HuH-7.5 (cell line): Measurements from ENCODE around the gene KDM2A.

Experiments used
- DNase-seq: peaks from one replicate; pipeline ENCODE4 v3.0.0; 2011; ENCODE audit warnings: low spot score

The KDM2A gene

GRCh38 chr11:67284811-67285540 is 165.9 kb downstream of the KDM2A start:
- no peak for DNase-seq

GRCh38 chr11:67285541-67286498 is 166.8 kb downstream of the KDM2A start:
- no peak for DNase-seq

GRCh38 chr11:67286621-67287333 is 167.7 kb downstream of the KDM2A start:
- no peak for DNase-seq

- no peak for DNase-seq
Observed at GRCh38 chr11:67287355-67288197, 168.5 kb downstream of the KDM2A start.

- no peak for DNase-seq
Observed at GRCh38 chr11:67288198-67288451, 169.1 kb downstream of the KDM2A start.

GRCh38 chr11:67288452-67289225 is 169.6 kb downstream of the KDM2A start:
- DNase-seq: peak; percentile 100

- DNase-seq: no peak
Observed at GRCh38 chr11:67289226-67289650, 170.2 kb downstream of the KDM2A start, which contains the start of gene ANKRD13D. Gene ANKRD13D (plus strand): TSS chr11:67289303. CDS start chr11:67289461, 158 bp downstream.

GRCh38 chr11:67289651-67290479 is 170.8 kb downstream of the KDM2A start:
- no peak for DNase-seq

- no peak for DNase-seq
Observed at GRCh38 chr11:67290801-67291200, 171.7 kb downstream of the KDM2A start.

GRCh38 chr11:67291481-67292381 is 172.7 kb downstream of the KDM2A start:
- no peak for DNase-seq

GRCh38 chr11:67292671-67293070 is 173.6 kb downstream of the KDM2A start:
- DNase-seq: no peak

- no peak for DNase-seq
Observed at GRCh38 chr11:67293090-67293489, 174.0 kb downstream of the KDM2A start.

- DNase-seq: no peak
Observed at GRCh38 chr11:67295846-67296245, 176.8 kb downstream of the KDM2A start.

GRCh38 chr11:67298786-67299185 is 179.7 kb downstream of the KDM2A start:
- no peak for DNase-seq

- DNase-seq: no peak
Observed at GRCh38 chr11:67299471-67300191, 180.6 kb downstream of the KDM2A start.

- DNase-seq: no peak
Observed at GRCh38 chr11:67300256-67300755, 181.2 kb downstream of the KDM2A start.

GRCh38 chr11:67300756-67301312 is 181.8 kb downstream of the KDM2A start:
- DNase-seq: no peak
